ENCODE measurements around the gene COLEC11.

The COLEC11 gene

GRCh38 chr2:3585261-3586109, 9.4 kb upstream of the COLEC11 start:
- DNase-seq: no peak

- DNase-seq: no peak
These were observed 8.7 kb upstream of the COLEC11 start for GRCh38 chr2:3586220-3586619.

GRCh38 chr2:3587021-3587420, 7.9 kb upstream of the COLEC11 start:
- no peak for DNase-seq

GRCh38 chr2:3587432-3587831, 7.5 kb upstream of the COLEC11 start:
- DNase-seq: no peak

- DNase-seq: no peak
These were observed 6.8 kb upstream of the COLEC11 start for GRCh38 chr2:3588084-3588483.

- DNase-seq: no peak
These were observed 5.8 kb upstream of the COLEC11 start for GRCh38 chr2:3589086-3589485.

- no peak for DNase-seq
These were observed 492 bp downstream of the COLEC11 start for GRCh38 chr2:3595404-3595803.

GRCh38 chr2:3595985-3596384, 1.1 kb downstream of the COLEC11 start:
- no peak for DNase-seq

GRCh38 chr2:3596901-3597417, 2.0 kb downstream of the COLEC11 start:
- DNase-seq: no peak

- no peak for DNase-seq
These were observed 2.7 kb downstream of the COLEC11 start for GRCh38 chr2:3597567-3597966.

GRCh38 chr2:3598197-3598910, 3.4 kb downstream of the COLEC11 start:
- no peak for DNase-seq

GRCh38 chr2:3598912-3599854, 4.3 kb downstream of the COLEC11 start:
- no peak for DNase-seq

GRCh38 chr2:3600256-3600855, 5.4 kb downstream of the COLEC11 start:
- no peak for DNase-seq

- DNase-seq: no peak
These were observed 6.8 kb downstream of the COLEC11 start for GRCh38 chr2:3601561-3602271.

GRCh38 chr2:3602553-3603339, 7.8 kb downstream of the COLEC11 start:
- DNase-seq: no peak

GRCh38 chr2:3603536-3604206, 8.8 kb downstream of the COLEC11 start:
- no peak for DNase-seq

GRCh38 chr2:3604207-3604877, 9.4 kb downstream of the COLEC11 start:
- no peak for DNase-seq

GRCh38 chr2:3604991-3605961, 10.4 kb downstream of the COLEC11 start:
- DNase-seq: peak; percentile 84 to 97 (median 96)

GRCh38 chr2:3606028-3606369, 11.1 kb downstream of the COLEC11 start:
- DNase-seq: no peak
